Common myeloid progenitor, CD34-positive (primary cell): ENCODE data around the gene ETS1.

Experiments
- CTCF ChIA-PET: fragments of 350-600 bp; sonication (Branson Sonifier 250); formaldehyde crosslinking; loops from one replicate; lab custom pipeline; 2021; ENCODE audit warnings: antibody characterized with exemption; lab: Charles Lee
- POLR2A ChIA-PET: fragments of 350-600 bp; sonication (Branson Sonifier 250); formaldehyde crosslinking; loops from one replicate; lab custom pipeline; 2021; ENCODE audit warnings: antibody characterized with exemption; lab: Charles Lee
- DNase-seq, 3 donors: peaks; one replicate each; pipeline versions ENCODE4 v3.0.0 to v3.0.0-alpha.2; 2013
- H3K27ac ChIP-seq, 2 experiments: 1 replicate in 1 of 2; 2 replicates in 1 of 2; pipeline ENCODE4 v1.7.0; 2013; ENCODE audit warnings: inconsistent platforms in 2 of 2, low read length in 2 of 2, mild to moderate bottlenecking in 2 of 2, low read depth in 1 of 2, moderate library complexity in 1 of 2; ENCODE audit not compliant: severe bottlenecking in 2 of 2, insufficient read depth in 1 of 2, poor library complexity in 1 of 2
- H3K27me3 ChIP-seq, 5 experiments: replicated peaks in 2 of 5; 1 replicate in 3 of 5; 2 replicates in 2 of 5; pipeline versions ENCODE4 v1.6.1 to v1.7.0; 2013; ENCODE audit warnings: low read length in 4 of 5, mild to moderate bottlenecking in 2 of 5, moderate library complexity in 2 of 5, inconsistent platforms in 1 of 5; ENCODE audit not compliant: insufficient read depth in 5 of 5, control insufficient read depth in 4 of 5
- H3K36me3 ChIP-seq, 4 experiments: 1 replicate in 2 of 4; 2 replicates in 2 of 4; pipeline versions ENCODE4 v1.6.1 to v1.7.0; 2013; ENCODE audit warnings: low read length in 3 of 4, control low read depth in 1 of 4, mild to moderate bottlenecking in 1 of 4; ENCODE audit not compliant: control insufficient read depth in 4 of 4, insufficient read depth in 4 of 4
- H3K4me1 ChIP-seq, 4 experiments: 1 replicate in 3 of 4; 2 replicates in 1 of 4; pipeline versions ENCODE4 v1.6.1 to v1.7.1; 2013; ENCODE audit warnings: low read length in 3 of 4, mild to moderate bottlenecking in 3 of 4, control low read depth in 1 of 4, inconsistent platforms in 1 of 4, moderate library complexity in 1 of 4; ENCODE audit not compliant: control insufficient read depth in 4 of 4, insufficient read depth in 4 of 4; ENCODE audit errors: control extremely low read depth in 1 of 4
- H3K4me3 ChIP-seq, 7 experiments: 1 replicate in 4 of 7; 2 replicates in 3 of 7; pipeline versions ENCODE4 v1.5.1 to v1.7.0; 2013; ENCODE audit warnings: mild to moderate bottlenecking in 7 of 7, low read length in 6 of 7, moderate library complexity in 6 of 7, inconsistent platforms in 2 of 7, low read depth in 2 of 7, control low read depth in 1 of 7; ENCODE audit not compliant: insufficient read depth in 4 of 7, control insufficient read depth in 1 of 7; ENCODE audit errors: extremely low read depth in 1 of 7
- H3K9me3 ChIP-seq, 5 experiments: 1 replicate in 4 of 5; 2 replicates in 1 of 5; pipeline versions ENCODE4 v1.6.1 to v1.7.1; 2013; ENCODE audit warnings: low read length in 4 of 5, mild to moderate bottlenecking in 2 of 5, inconsistent platforms in 1 of 5, low read depth in 1 of 5, moderate library complexity in 1 of 5; ENCODE audit not compliant: control insufficient read depth in 4 of 5, insufficient read depth in 2 of 5; ENCODE audit errors: control extremely low read depth in 1 of 5
- WGBS: methylation state at CpG from one replicate; pipeline ENCODE4 v1.1.5; 2013; ENCODE audit not compliant: insufficient coverage; 5-methylcytosine and 5-hydroxymethylcytosine counted together

The ETS1 gene

DNA sequence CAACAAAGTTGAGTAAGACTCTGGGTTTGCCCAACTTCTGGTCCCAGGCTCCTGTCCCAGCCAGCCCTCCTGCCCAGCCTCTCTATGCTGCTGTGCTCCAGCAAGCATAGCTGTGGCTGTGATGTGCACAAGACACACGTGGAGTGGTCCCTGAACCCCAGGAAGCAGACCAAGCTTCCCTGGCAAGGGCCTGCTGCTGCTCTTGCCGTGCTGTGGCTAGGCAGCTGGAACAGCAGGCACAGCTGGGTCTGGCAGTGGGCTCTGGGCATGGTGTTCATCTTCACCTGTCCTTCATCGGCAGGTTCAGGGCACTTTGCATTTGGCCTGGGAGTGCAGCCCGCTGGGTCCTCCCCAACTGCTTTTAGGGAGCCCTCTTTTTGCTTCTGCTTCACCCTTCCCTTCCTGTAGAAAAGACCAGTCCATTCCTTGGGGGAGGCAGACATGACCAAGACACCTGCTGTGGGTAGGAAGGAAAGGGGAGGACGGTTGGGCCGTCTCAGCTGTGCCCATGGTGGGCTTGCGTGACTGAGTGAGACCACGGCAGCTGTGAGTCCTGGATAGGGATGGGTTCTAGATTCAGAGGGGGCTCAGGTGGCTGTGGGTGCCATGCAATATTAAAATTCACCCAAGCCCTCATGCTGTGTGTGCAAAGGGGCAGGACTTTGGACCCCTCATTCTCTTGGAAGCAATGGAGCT lies 26.1 kb upstream of the ETS1 start:
- Histone ChIP-seq H3K4me1 (peaks cover 15 to 52% (median 33%) of the 10 kb centered on the region in 4 experiments), H3K27me3 (no peaks in the 10 kb centered on the region), H3K9me3 (no peaks in the 10 kb centered on the region), H3K27ac (no peak overlapping the region), H3K36me3 (no peaks in the 10 kb centered on the region), H3K4me3 (no peak overlapping the region)
- WGBS, result 64% methylated on average over 7 of the region's 8 CpGs
- CTCF ChIA-PET, result interaction anchor here (1.1 to 3.6 kb wide), 6 partner anchors 9 to 318 kb away, joined by 3 to 11 read pairs (median 5); no protein-coding TSS in a partner anchor
- POLR2A ChIA-PET, result interaction anchor here (0.6 to 1.2 kb wide), 2 partner anchors 11 to 108 kb away, joined by 3 to 4 read pairs; no protein-coding TSS in a partner anchor
- DNase-seq, result peak in 2 of 3 donors; percentile 41 to 52

- H3K4me1 ChIP-seq, result peaks cover 15 to 43% (median 33%) of the 10 kb centered on the region in 4 experiments
- ChIA-PET POLR2A (interaction anchor here (0.5 to 1.3 kb wide), 3 partner anchors 13 to 460 kb away, joined by 3 to 5 read pairs (median 4); no protein-coding TSS in a partner anchor), CTCF (interaction anchor here (0.9 to 3.6 kb wide), 8 partner anchors 9 to 453 kb away, joined by 3 to 13 read pairs (median 6); no protein-coding TSS in a partner anchor)
- H3K4me3 ChIP-seq, result peak overlapping the region in 3 of 7 experiments; percentile 21 to 37 (median 33)
- H3K36me3 ChIP-seq, result no peaks in the 10 kb centered on the region
- no peaks in the 10 kb centered on the region for H3K9me3 ChIP-seq
- peak overlapping the region; percentile 13 to 46 for H3K27ac ChIP-seq
- DNase-seq, result peak; percentile 61 to 91 (median 85)
- H3K27me3 ChIP-seq, result no peaks in the 10 kb centered on the region
- 11% methylated on average over 14 of the region's 18 CpGs for WGBS
These were observed 23.6 kb upstream of the ETS1 start for GRCh38 chr11:128610721-128611617.

DNA sequence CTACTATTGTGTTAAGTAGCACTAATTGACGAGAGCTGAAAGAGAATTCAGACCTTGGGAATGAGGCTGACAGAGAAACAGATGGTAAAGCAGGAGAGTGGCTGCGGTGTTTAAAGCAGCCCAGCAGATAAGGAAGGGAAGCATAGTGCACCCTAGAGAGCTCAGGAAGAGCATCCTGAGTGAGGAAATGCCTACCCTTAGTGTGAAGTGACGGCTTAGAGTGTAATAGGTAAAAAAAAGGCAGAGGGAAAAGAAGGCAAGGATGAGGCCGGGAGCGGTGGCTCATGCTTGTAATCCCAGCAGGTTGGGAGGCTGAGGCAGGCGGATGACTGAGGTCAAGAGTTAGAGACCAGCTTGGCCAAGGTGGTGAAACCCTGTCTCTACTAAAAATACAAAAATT lies 22.4 kb upstream of the ETS1 start:
- Histone ChIP-seq H3K36me3 (no peaks in the 10 kb centered on the region), H3K27ac (no peak overlapping the region), H3K9me3 (no peaks in the 10 kb centered on the region), H3K27me3 (no peaks in the 10 kb centered on the region), H3K4me1 (peaks cover 15 to 39% (median 33%) of the 10 kb centered on the region in 4 experiments), H3K4me3 (no peak overlapping the region)
- ChIA-PET CTCF (interaction anchor here (0.6 to 3.6 kb wide), 7 partner anchors 9 to 452 kb away, joined by 3 to 13 read pairs (median 6); no protein-coding TSS in a partner anchor), POLR2A (no interaction called here)
- whole genome bisulfite sequencing, result 91% methylated on average over 6 of the region's 6 CpGs
- DNase-seq, result no peak

DNA sequence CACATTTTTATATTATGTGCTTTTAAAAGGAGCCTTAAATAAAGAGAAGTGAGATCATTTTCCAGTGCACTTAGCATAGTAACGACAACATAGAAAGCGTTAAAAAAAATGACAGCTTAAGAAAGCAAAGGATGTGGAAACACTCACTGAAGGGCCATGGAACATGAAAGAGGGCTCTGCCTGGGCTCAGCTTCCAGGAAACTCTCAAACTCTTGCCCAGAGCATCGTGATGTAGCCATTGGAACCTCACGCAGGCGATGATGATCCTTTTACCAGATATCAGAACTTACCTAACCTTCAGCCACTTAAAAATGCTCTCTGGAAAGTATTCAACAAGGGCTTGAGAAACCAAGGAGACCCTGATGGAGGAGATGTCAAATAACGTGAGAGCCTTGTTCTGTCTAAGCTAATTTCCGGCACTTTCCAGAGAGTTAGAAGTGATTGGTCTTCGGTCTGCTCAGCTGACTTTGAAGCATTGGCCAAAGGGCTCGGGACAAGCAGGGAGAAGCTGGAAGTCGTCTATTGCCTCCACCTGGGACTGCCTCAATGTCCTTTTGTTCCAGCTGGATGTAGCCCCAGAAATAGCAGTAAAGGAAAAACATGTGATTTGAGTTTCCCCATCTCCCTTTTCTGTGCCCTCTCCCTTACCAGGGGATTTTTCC lies 21.5 kb upstream of the ETS1 start:
- Histone ChIP-seq H3K36me3 (no peaks in the 10 kb centered on the region), H3K9me3 (no peaks in the 10 kb centered on the region), H3K4me1 (peaks cover 15 to 39% (median 32%) of the 10 kb centered on the region in 4 experiments), H3K4me3 (no peak overlapping the region), H3K27ac (no peak overlapping the region), H3K27me3 (no peaks in the 10 kb centered on the region)
- ChIA-PET CTCF (interaction anchor here (0.8 to 1.3 kb wide), 5 partner anchors 10 to 29 kb away, joined by 3 to 4 read pairs (median 3); no protein-coding TSS in a partner anchor), POLR2A (no interaction called here)
- 94% methylated on average over 9 of the region's 10 CpGs for WGBS
- DNase-seq, result no peak

GRCh38 chr11:128607819-128608218 lies 20.5 kb upstream of the ETS1 start:
- CTCF ChIA-PET, result interaction anchor here (0.9 to 2.6 kb wide), 7 partner anchors 8 to 48 kb away, joined by 3 to 10 read pairs (median 3); no protein-coding TSS in a partner anchor
- 97% methylated on average over 5 of the region's 5 CpGs for WGBS
- H3K4me3 ChIP-seq, result no peak overlapping the region
- H3K4me1 ChIP-seq, result peaks cover 13 to 32% (median 26%) of the 10 kb centered on the region in 4 experiments
- no peaks in the 10 kb centered on the region for H3K9me3 ChIP-seq
- POLR2A ChIA-PET, result no interaction called here
- H3K27me3 ChIP-seq, result no peaks in the 10 kb centered on the region
- no peak overlapping the region for H3K27ac ChIP-seq
- no peaks in the 10 kb centered on the region for H3K36me3 ChIP-seq
- peak in 2 of 3 donors; percentile 49 to 63 for DNase-seq

- H3K4me3 ChIP-seq, result no peak overlapping the region
- WGBS, result 100% methylated on average over 3 of the region's 5 CpGs
- H3K36me3 ChIP-seq, result no peaks in the 10 kb centered on the region
- no peak for DNase-seq
- peaks cover 2 to 6% (median 2%) of the 10 kb centered on the region in 4 experiments for H3K4me1 ChIP-seq
- H3K27me3 ChIP-seq, result no peaks in the 10 kb centered on the region
- CTCF ChIA-PET, result interaction anchor here (1.0 to 4.2 kb wide), 13 partner anchors 9 to 447 kb away, joined by 3 to 23 read pairs (median 4); no protein-coding TSS in a partner anchor
- H3K9me3 ChIP-seq, result no peaks in the 10 kb centered on the region
- no peak overlapping the region for H3K27ac ChIP-seq
- POLR2A ChIA-PET, result no interaction called here
These were observed 17.4 kb upstream of the ETS1 start for GRCh38 chr11:128604723-128605122.
